Heart right ventricle (tissue), 16 donors: ENCODE data around the gene FGFR1OP2. TPM values are rescaled to one million over a fixed set of nuclear protein-coding genes. Genes with fewer than 3 reads are reported as not detected.
"Not testable (repeated sequence)": the region's sequence is repeated elsewhere in the genome, so short reads cannot be mapped to it uniquely, and the experiment has no call there.

ENCODE experiments used
- ATAC-seq, 8 donors: fragments of 200-7000 bp; cut with Tn5 transposase; one replicate each; pipeline ENCODE4 v1.9.1; 2020; ENCODE audit warnings: mild to moderate bottlenecking in 8 of 8, moderate library complexity in 8 of 8, moderate number of reproducible peaks in 1 of 8
- DNase-seq, 2 donors: peaks; one replicate each; pipeline ENCODE4 v3.0.0-alpha.2; 2020
- H3K27ac ChIP-seq, 10 donors: fragments of 200-600 bp; sonication (generic) in 2 of 10; one replicate each; pipeline versions ENCODE4 v1.5.0 to v1.8.0; 2020 to 2022; ENCODE audit warnings: mild to moderate bottlenecking in 3 of 10
- H3K27me3 ChIP-seq, 7 donors: fragments of 200-600 bp; one replicate each; pipeline ENCODE4 v1.8.0; 2021 to 2022; ENCODE audit warnings: mild to moderate bottlenecking in 2 of 7
- H3K36me3 ChIP-seq, 9 donors: fragments of 200-600 bp; sonication (generic) in 1 of 9; one replicate each; pipeline versions ENCODE4 v1.5.0 to v1.8.0; 2020 to 2022; ENCODE audit warnings: mild to moderate bottlenecking in 2 of 9
- H3K4me1 ChIP-seq, 9 donors: fragments of 200-600 bp; sonication (generic) in 1 of 9; one replicate each; pipeline versions ENCODE4 v1.5.0 to v1.8.0; 2020 to 2022; ENCODE audit warnings: mild to moderate bottlenecking in 4 of 9
- H3K4me3 ChIP-seq, 10 donors: fragments of 200-600 bp; sonication (generic) in 2 of 10; one replicate each; pipeline versions ENCODE4 v1.5.0 to v1.8.0; 2020 to 2022; ENCODE audit warnings: mild to moderate bottlenecking in 7 of 10, moderate library complexity in 2 of 10
- H3K9me3 ChIP-seq, 11 donors: fragments of 200-600 bp in 10 of 11; sonication (generic) in 2 of 11; one replicate each; pipeline versions ENCODE4 v1.5.0 to v1.8.0; 2013 to 2022; ENCODE audit warnings: mild to moderate bottlenecking in 2 of 11, control low read depth in 1 of 11, moderate library complexity in 1 of 11
- WGBS, 2 donors: extraction: QIAGEN DNeasy Blood & Tissue Kit; methylation state at CpG; one replicate each; pipeline ENCODE4 v1.1.7; 2013; ENCODE audit warnings: inconsistent platforms in 1 of 2; 5-methylcytosine and 5-hydroxymethylcytosine counted together
- intact Hi-C, 10 donors: fragments of 100-400 bp; cut with DNase I; formaldehyde crosslinking; loops; one replicate each; pipeline versions ENCODE4 v1.11.1 to v1.14.2; 2022
- polyA plus RNA-seq, 2 donors: library from polyadenylated mRNA; stranded (reverse); fragments of 200-250 nt; gene quantifications; one replicate each; pipeline ENCODE4 v1.2.3, GENCODE V29; 2013
- total RNA-seq, 10 donors: library from RNA; stranded (reverse); fragmentation: NEBNext Ultra II Directional in 3 of 10; extraction: Animal tissue kit (Norgen Biotek cat#: 25700) in 3 of 10; gene quantifications; one replicate each; pipeline versions ENCODE4 v1.2.1 to v1.2.4, GENCODE V29; 2021 to 2023
- TF ChIP-seq, protein P1 (sequence below), 9 donors: fragments of 200-600 bp; sonication (generic) in 2 of 9; IDR thresholded peaks; one replicate each; pipeline versions ENCODE4 v1.5.0 to v1.8.0; 2021 to 2022; ENCODE audit warnings: antibody characterized with exemption in 9 of 9, mild to moderate bottlenecking in 5 of 9, moderate library complexity in 1 of 9
- donor health status: Arrhythmogenic right ventricular cardiomyopathy.
- donor health status: ischemic (EF 13 %, LVEDD 7.1; RV severe dilation, severe dysfunction).
- donor health status: healthy with polysubstance abuse.
- donor health status: DM: no; HTN: yes; CAD: no.
- donor health status: DM: no; HTN: no; CAD: no.
- donor health status: ischemic (EF 25% LVEDD 6.9; RV normal size, moderate dysfunction).
- donor health status: ischemic (EF 25% LVEDD 5.7; RV mildly dilated, moderate dysfunction).
- donor health status: healthy.
- donor health status: DM: yes; HTN: yes; CAD: no.
- donor health status: Ischemic cardiomyopathy.
- donor health status: ischemic (EF 35%, LVEDD 5.7; RV mildly dilated, moderate dysfunction).
- donor health status: nonischemic (EF 11% LVEDD 7.7; RV severe dilation, severe dysfunction).
- donor health status: DM: yes; HTN: yes; CAD: no.
- donor health status: PGD.
- donor health status: ischemic (EF 29% LVEDD 5.4; RV normal size, mild dysfunction).
- donor health status: nonischemic (EF 23%, LVEDD 6.1; RV moderate dilation, normal function).

Gene FGFR1OP2
- total and polyA plus RNA-seq, 12 donors, result 22.3 to 41.6 (median 27.9) TPM

DNA sequence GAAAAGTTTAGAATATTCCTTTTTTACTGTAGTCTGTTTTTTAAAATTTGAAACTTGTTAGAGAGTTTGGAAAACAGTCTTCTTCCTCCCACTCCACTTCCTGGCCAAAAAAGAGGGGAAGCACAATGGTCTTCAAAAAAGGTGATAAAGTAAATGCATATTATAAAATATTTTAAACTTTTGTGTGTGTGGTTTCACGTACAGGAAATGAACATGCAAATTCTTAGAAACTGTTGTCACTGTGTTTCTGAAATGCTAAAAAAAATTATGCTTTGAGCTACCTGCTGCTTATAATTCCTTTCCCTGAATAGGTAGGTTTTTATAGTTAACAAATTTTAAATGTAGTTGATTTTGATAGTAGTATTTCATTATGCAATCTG is 2.9 kb downstream of the FGFR1OP2 start:
- Histone ChIP-seq H3K4me3 (peak overlapping the region in 4 of 10 donors; percentile 2 to 91 (median 89)), H3K9me3 (peaks cover 0 to 23% (median 10%) of the 10 kb centered on the region in 11 donors), H3K27me3 (no peaks in the 10 kb centered on the region), H3K27ac (peak overlapping the region in 4 of 10 donors; percentile 28 to 99 (median 65)), H3K4me1 (peaks cover 0 to 66% (median 51%) of the 10 kb centered on the region in 9 donors), H3K36me3 (peaks cover 0 to 9% (median 0%) of the 10 kb centered on the region in 9 donors)
- ATAC-seq (no peak), DNase-seq (no peak)
- 31 to 48% methylated on average over 1 of the region's 1 CpG for WGBS, 2 donors
- TF ChIP-seq, protein P1, sequence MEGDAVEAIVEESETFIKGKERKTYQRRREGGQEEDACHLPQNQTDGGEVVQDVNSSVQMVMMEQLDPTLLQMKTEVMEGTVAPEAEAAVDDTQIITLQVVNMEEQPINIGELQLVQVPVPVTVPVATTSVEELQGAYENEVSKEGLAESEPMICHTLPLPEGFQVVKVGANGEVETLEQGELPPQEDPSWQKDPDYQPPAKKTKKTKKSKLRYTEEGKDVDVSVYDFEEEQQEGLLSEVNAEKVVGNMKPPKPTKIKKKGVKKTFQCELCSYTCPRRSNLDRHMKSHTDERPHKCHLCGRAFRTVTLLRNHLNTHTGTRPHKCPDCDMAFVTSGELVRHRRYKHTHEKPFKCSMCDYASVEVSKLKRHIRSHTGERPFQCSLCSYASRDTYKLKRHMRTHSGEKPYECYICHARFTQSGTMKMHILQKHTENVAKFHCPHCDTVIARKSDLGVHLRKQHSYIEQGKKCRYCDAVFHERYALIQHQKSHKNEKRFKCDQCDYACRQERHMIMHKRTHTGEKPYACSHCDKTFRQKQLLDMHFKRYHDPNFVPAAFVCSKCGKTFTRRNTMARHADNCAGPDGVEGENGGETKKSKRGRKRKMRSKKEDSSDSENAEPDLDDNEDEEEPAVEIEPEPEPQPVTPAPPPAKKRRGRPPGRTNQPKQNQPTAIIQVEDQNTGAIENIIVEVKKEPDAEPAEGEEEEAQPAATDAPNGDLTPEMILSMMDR (IDR thresholded peaks at IDR 0.05), result no peak
- intact Hi-C loops, result no loop called here

DNA sequence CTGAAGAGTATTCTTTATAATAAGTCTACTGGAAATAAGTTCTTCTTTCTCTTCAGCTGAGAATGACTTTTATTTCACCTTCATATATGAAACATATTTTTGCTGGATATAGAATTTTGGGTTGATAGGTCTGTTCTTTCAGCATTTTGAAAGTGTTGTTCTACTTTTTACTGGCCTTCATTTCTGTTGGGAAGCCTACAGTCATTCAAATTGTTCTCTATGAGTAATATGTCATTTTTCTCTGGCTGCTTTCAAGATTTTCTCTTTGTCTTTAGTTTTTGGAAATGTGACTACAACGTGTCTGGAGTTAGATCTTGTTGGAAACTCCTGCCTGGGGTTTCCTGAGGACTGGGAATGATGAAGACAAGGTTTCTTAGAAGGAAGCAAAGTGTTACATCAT is 10.0 kb downstream of the FGFR1OP2 start:
- Histone ChIP-seq H3K36me3 (peaks cover 0 to 17% (median 0%) of the 10 kb centered on the region in 9 donors), H3K4me1 (peaks cover 0 to 32% (median 2%) of the 10 kb centered on the region in 9 donors), H3K9me3 (peaks cover 0 to 41% (median 19%) of the 10 kb centered on the region in 11 donors), H3K27me3 (no peaks in the 10 kb centered on the region), H3K27ac (no peak overlapping the region), H3K4me3 (no peak overlapping the region)
- TF ChIP-seq, protein P1 (IDR thresholded peaks at IDR 0.05), result no peak
- 96 to 100% methylated on average over 1 of the region's 1 CpG for WGBS, 2 donors
- intact Hi-C loops, result no loop called here
- DNase-seq (no peak), ATAC-seq (no peak)

DNA sequence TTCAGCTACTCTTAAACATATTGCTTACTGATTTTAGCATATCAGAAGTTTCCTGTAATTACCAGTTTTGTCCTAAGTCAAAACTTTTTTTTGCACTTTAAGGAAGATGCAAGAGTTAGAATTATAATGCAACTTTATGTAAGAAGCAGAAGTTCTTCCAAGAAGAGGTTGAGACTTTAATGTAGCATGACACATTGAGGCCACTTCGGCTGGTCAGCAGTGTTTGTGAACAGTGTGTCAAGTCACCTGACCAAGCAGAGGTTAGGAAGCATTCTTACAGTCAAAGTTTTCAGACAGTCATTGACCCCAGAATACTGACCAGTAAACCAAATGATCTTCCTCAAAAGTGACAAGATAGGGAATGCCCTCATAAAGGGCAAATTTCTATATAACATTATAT is 15.2 kb downstream of the FGFR1OP2 start:
- peak overlapping the region in 1 of 10 donors; percentile 75 for H3K27ac ChIP-seq
- peak in 4 of 8 donors; percentile 34 to 75 (median 57) for ATAC-seq
- H3K4me3 ChIP-seq, result no peak overlapping the region
- TF ChIP-seq, protein P1 (IDR thresholded peaks at IDR 0.05), result no peak
- intact Hi-C loops, result no loop called here
- H3K27me3 ChIP-seq, result no peaks in the 10 kb centered on the region
- peaks cover 0 to 9% (median under 1%) of the 10 kb centered on the region in 11 donors for H3K9me3 ChIP-seq
- H3K4me1 ChIP-seq, result peaks cover 0 to 37% (median 13%) of the 10 kb centered on the region in 9 donors
- DNase-seq, result no peak
- WGBS, 2 donors, result 44 to 55% methylated on average over 1 of the region's 1 CpG
- peaks cover 0 to 37% (median 20%) of the 10 kb centered on the region in 9 donors for H3K36me3 ChIP-seq

DNA sequence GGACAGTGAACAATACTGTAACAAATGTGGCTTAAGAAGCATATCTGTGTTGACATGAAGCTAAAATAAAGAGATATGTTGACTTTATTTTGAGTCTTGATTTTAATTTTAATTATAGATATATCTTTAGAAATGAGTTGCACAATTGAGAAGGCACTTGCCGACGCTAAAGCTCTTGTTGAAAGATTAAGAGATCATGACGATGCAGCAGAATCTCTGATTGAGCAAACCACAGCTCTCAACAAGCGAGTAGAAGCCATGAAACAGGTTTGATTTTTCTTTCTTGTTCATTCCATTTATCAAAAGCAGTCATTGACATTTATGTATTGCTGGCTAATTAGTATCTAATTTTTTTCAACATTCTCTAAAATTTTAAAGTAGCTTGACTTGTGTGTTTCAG is 15.8 kb downstream of the FGFR1OP2 start:
- 59 to 75% methylated on average over 4 of the region's 4 CpGs for WGBS, 2 donors
- peaks cover 0 to 37% (median 13%) of the 10 kb centered on the region in 9 donors for H3K4me1 ChIP-seq
- no peak for ATAC-seq
- intact Hi-C loops, result no loop called here
- H3K9me3 ChIP-seq, result peaks cover 0 to 3% (median 0%) of the 10 kb centered on the region in 11 donors
- no peak for DNase-seq
- H3K27me3 ChIP-seq, result no peaks in the 10 kb centered on the region
- TF ChIP-seq, protein P1 (IDR thresholded peaks at IDR 0.05), result no peak
- H3K4me3 ChIP-seq, result no peak overlapping the region
- H3K36me3 ChIP-seq, result peaks cover 0 to 43% (median 23%) of the 10 kb centered on the region in 9 donors
- H3K27ac ChIP-seq, result peak overlapping the region in 1 of 10 donors; percentile 75

DNA sequence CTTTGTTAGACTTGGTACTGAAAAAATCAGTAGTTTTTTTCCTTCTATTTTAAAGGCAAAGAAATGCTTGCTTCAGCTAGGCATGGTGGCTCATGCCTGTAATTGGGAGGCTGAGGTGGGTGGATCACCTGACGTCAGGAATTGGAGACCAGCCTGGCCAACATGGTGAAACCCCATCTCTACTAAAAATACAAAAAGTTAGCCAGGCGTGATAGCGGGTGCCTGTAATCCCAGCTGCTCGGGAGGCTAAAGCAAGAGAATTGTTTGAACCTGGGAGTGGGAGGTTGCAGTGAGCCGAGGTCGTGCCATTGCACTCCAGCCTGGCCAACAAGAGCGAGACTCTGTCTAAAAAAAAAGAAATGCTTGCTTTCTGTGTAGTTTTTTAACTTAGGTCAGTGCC is 23.1 kb downstream of the FGFR1OP2 start:
- H3K4me1 ChIP-seq, result peaks cover 0 to 12% (median 0%) of the 10 kb centered on the region in 9 donors
- intact Hi-C loops, DNase-seq, ATAC-seq, H3K27me3 ChIP-seq, H3K9me3 ChIP-seq, H3K4me3 ChIP-seq, H3K27ac ChIP-seq: not testable (repeated sequence)
- peaks cover 0 to 100% (median 49%) of the 10 kb centered on the region in 9 donors for H3K36me3 ChIP-seq
- WGBS, 2 donors, result 94 to 96% methylated on average over 7 of the region's 7 CpGs
